T-cell (primary cell): ENCODE data around the gene GYS1. TPM values are rescaled to one million over a fixed set of nuclear protein-coding genes. Genes with fewer than 3 reads are reported as not detected.

Source experiments
- ATAC-seq, 4 experiments: fragments of 200-7000 bp in 3 of 4; fragments of 150-1000 bp in 1 of 4; cut with Tn5 transposase; replicated peaks in 1 of 4; 1 replicate in 3 of 4; 2 replicates in 1 of 4; pipeline ENCODE4 v1.10.0; 2021; ENCODE audit warnings: moderate library complexity in 3 of 4, mild to moderate bottlenecking in 2 of 4, moderate number of reproducible peaks in 1 of 4
- CTCF ChIA-PET, 2 donors: fragments of 300-600 bp; sonication (Branson Sonifier 250); formaldehyde crosslinking; loops; one replicate each; lab custom pipeline; 2022; ENCODE audit warnings: antibody characterized with exemption in 2 of 2; lab: Charles Lee
- POLR2A ChIA-PET, 2 donors: fragments of 300-600 bp; sonication (Branson Sonifier 250); formaldehyde crosslinking; loops; one replicate each; lab custom pipeline; 2022; ENCODE audit warnings: antibody characterized with exemption in 2 of 2; lab: Charles Lee
- DNase-seq, 35 experiments: peaks; one replicate each; pipeline versions ENCODE4 v3.0.0 to v3.0.0-alpha.2; 2013 to 2023
- H3K27ac ChIP-seq: one replicate; pipeline ENCODE4 v1.5.1; 2013; ENCODE audit warnings: low read length
- H3K27me3 ChIP-seq, 2 experiments: replicated peaks in 1 of 2; 1 replicate in 1 of 2; 2 replicates in 1 of 2; pipeline versions ENCODE4 v1.6.1 to v1.7.0; 2013; ENCODE audit warnings: low read length in 1 of 2, mixed read lengths in 1 of 2; ENCODE audit not compliant: control insufficient read depth in 2 of 2, insufficient read depth in 2 of 2; ENCODE audit errors: extremely low read depth in 1 of 2
- H3K36me3 ChIP-seq, 2 donors: 1 replicate in 1 of 2; 2 replicates in 1 of 2; pipeline versions ENCODE4 v1.6.1 to v1.7.0; 2013; ENCODE audit warnings: low read length in 1 of 2; ENCODE audit not compliant: control insufficient read depth in 2 of 2, insufficient read depth in 1 of 2; ENCODE audit errors: extremely low read depth in 1 of 2
- H3K4me1 ChIP-seq, 2 experiments: 1 replicate in 1 of 2; 2 replicates in 1 of 2; pipeline versions ENCODE4 v1.6.1 to v1.7.0; 2013; ENCODE audit warnings: low read length in 2 of 2, mixed read lengths in 1 of 2; ENCODE audit not compliant: insufficient read depth in 2 of 2, control insufficient read depth in 1 of 2; ENCODE audit errors: extremely low read depth in 1 of 2
- H3K4me3 ChIP-seq, 2 donors: 1 replicate in 1 of 2; 2 replicates in 1 of 2; pipeline versions ENCODE4 v1.5.1 to v1.7.0; 2013; ENCODE audit warnings: mild to moderate bottlenecking in 2 of 2, low read length in 1 of 2, moderate library complexity in 1 of 2; ENCODE audit not compliant: control insufficient read depth in 1 of 2; ENCODE audit errors: extremely low read depth in 1 of 2
- H3K9me3 ChIP-seq: 2 replicates; pipeline ENCODE4 v1.7.0; 2013
- H3K27ac Mint-ChIP-seq, 2 donors: one replicate each; pipeline ENCODE4 v1.8.0; 2020 to 2021; ENCODE audit warnings: mild to moderate bottlenecking in 2 of 2, mixed read lengths in 2 of 2
- H3K27me3 Mint-ChIP-seq, 2 donors: one replicate each; pipeline ENCODE4 v1.8.0; 2021 to 2022; ENCODE audit warnings: mixed read lengths in 2 of 2
- H3K36me3 Mint-ChIP-seq: one replicate; pipeline ENCODE4 v1.8.0; 2021; ENCODE audit warnings: mixed read lengths
- H3K4me1 Mint-ChIP-seq, 3 donors: one replicate each; pipeline ENCODE4 v1.8.0; 2020 to 2022; ENCODE audit warnings: mixed read lengths in 3 of 3, mild to moderate bottlenecking in 1 of 3
- H3K4me3 Mint-ChIP-seq, 3 donors: one replicate each; pipeline ENCODE4 v1.8.0; 2020 to 2022; ENCODE audit warnings: mild to moderate bottlenecking in 3 of 3, mixed read lengths in 3 of 3, moderate library complexity in 3 of 3
- H3K9me3 Mint-ChIP-seq, 3 donors: one replicate each; pipeline ENCODE4 v1.8.0; 2020 to 2022; ENCODE audit warnings: mixed read lengths in 3 of 3
- WGBS: methylation state at CpG from one replicate; pipeline ENCODE4 v1.1.5; 2013; ENCODE audit warnings: missing lambda C conversion rate; ENCODE audit not compliant: insufficient coverage; 5-methylcytosine and 5-hydroxymethylcytosine counted together
- total RNA-seq, 35 experiments: library from RNA in 6 of 35; stranded (reverse) in 6 of 35; fragments of 120-200 nt in 1 of 35; gene quantifications; one replicate each; pipeline versions ENCODE4 v1.2.1 to v1.2.4 and lab custom pipeline; 2013 to 2026

Gene GYS1
- total RNA-seq, 5 donors from 2014 or later (not counting 1 experiment from before 2014, with no cell fraction given): 28.1 to 58.9 (median 52.4) TPM

DNA sequence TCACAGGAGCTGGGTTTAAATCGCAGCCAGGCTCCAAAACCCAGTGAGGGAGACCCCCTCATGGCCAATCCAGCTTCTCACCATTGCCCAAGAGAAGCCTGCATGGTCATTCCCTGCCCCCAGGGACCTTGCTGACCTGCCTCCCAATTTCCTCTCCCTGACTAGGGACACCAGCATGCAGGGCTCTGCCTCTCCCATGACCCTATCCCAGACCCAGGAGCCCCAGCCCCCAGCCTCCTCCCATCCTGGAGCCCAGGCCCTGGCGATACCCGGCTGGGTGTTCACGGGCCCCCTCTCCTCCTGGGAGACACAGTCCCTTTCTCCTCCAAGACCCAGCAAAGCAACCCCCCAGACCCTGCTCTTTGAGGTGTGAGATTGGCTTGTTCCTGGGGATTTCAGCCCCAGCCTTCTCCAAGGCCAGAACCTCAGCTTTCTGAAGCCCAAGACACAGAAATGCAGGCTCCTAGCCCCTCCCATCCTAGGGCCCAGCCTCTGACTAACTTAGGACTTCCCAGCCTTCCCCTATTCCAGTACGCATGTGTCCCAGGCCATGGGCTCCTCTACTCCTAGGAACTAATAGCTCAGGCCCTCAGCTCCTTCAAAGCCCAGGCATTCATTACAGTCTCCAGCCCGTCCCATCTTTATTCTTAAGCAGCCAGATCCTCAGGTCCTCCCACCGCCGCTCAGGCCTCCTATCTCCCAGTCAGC lies 1.1 kb downstream of the GYS1 start:
- DNase-seq (no peak), ATAC-seq (no peak)
- H3K9me3 Mint-ChIP-seq: no peaks in the 10 kb centered on the region
- CTCF ChIA-PET: interaction anchor here in 1 of 2 donors (0.6 to 1.9 kb wide), 3 partner anchors 9 to 232 kb away, joined by 3 to 16 read pairs (median 3); no protein-coding TSS in a partner anchor
- POLR2A ChIA-PET: interaction anchor here in 1 of 2 donors (0.6 kb wide), 1 partner anchor 882 kb away, joined by 3 read pairs; the partner anchor contains the start of gene PLA2G4C
- H3K36me3 Mint-ChIP-seq: peaks cover 14% of the 10 kb centered on the region
- peaks cover 3 to 41% of the 10 kb centered on the region in 2 experiments for H3K4me1 ChIP-seq
- 49% methylated on average over 4 of the region's 8 CpGs for WGBS
- no peaks in the 10 kb centered on the region for H3K27me3 Mint-ChIP-seq
- peaks cover 0 to 10% of the 10 kb centered on the region in 2 donors for H3K36me3 ChIP-seq
- peak overlapping the region; percentile 92 to 95 for H3K27ac Mint-ChIP-seq
- H3K4me3 ChIP-seq: peak overlapping the region; percentile 84 to 95
- no peak overlapping the region for H3K27ac ChIP-seq
- peaks cover 37 to 59% (median 44%) of the 10 kb centered on the region in 3 donors for H3K4me1 Mint-ChIP-seq
- peak overlapping the region; percentile 92 to 95 (median 94) for H3K4me3 Mint-ChIP-seq
- no peaks in the 10 kb centered on the region for H3K9me3 ChIP-seq
- H3K27me3 ChIP-seq: no peaks in the 10 kb centered on the region

DNA sequence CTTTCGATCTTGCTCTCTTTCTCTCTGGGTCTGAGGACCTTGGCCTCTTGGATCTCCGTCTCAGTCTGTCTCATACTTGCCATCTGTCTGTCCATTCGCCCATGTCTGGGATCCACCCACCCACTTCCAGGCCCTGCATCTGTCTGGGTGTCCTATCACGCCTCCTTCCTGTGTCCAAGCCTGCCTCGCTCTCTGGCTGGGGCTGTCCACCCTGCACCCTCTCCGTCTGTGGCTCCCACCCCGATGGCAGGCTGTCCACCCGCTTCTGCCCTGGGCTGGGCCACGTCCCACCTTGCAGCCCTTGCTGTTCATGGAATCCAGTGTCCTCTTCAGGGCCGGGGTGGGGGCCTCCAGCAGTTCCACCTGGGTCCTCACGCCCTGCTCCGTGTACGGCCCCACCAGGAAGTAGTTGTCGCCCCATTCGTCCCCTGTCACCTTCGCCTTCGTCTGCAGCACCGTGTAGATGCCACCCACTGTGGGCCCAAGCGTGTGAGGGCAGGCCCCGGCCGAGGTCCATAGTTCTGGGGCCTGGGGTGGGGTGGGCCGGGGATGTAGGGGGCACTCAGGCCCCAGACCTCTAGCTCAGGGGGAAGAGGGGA lies 2.0 kb downstream of the GYS1 start:
- CTCF ChIA-PET: interaction anchor here in 1 of 2 donors (0.6 kb wide), 2 partner anchors 11 to 231 kb away, joined by 3 read pairs; no protein-coding TSS in a partner anchor
- peaks cover 3 to 41% of the 10 kb centered on the region in 2 experiments for H3K4me1 ChIP-seq
- H3K36me3 Mint-ChIP-seq: peaks cover 14% of the 10 kb centered on the region
- no peaks in the 10 kb centered on the region for H3K27me3 ChIP-seq
- H3K27ac ChIP-seq: no peak overlapping the region
- H3K27me3 Mint-ChIP-seq: no peaks in the 10 kb centered on the region
- no peaks in the 10 kb centered on the region for H3K9me3 Mint-ChIP-seq
- POLR2A ChIA-PET: no interaction called here
- H3K4me3 ChIP-seq: no peak overlapping the region
- H3K4me3 Mint-ChIP-seq: peak overlapping the region in 2 of 3 donors; percentile 17 to 94
- H3K9me3 ChIP-seq: no peaks in the 10 kb centered on the region
- H3K36me3 ChIP-seq: peaks cover 0 to 10% of the 10 kb centered on the region in 2 donors
- no peak overlapping the region for H3K27ac Mint-ChIP-seq
- ATAC-seq (no peak), DNase-seq (no peak)
- WGBS: 96% methylated on average over 22 of the region's 22 CpGs
- peaks cover 37 to 59% (median 42%) of the 10 kb centered on the region in 3 donors for H3K4me1 Mint-ChIP-seq

DNA sequence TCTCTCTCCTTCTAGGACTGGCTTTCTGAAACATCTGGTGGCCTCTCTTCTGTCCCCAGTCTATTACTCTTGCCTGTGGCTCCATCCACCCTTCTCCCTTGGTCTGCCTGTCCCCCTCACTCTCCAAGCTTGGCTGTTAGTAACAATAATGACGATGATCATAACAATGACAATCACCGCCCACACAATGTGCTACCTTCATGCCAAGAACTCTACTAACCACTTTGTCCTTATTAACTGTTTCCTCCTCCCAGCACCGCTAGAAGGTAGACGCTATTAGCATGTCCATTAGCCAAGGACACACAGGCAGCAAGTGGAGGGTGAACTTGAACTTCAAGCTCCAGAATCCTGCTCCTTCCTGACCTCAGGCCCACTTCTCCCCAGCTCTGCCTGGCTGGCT lies 2.7 kb downstream of the GYS1 start:
- DNase-seq (no peak), ATAC-seq (no peak)
- Histone ChIP-seq H3K4me1 (peaks cover 3 to 39% of the 10 kb centered on the region in 2 experiments), H3K36me3 (peaks cover 0 to 12% of the 10 kb centered on the region in 2 donors), H3K4me3 (no peak overlapping the region), H3K27ac (no peak overlapping the region), H3K9me3 (no peaks in the 10 kb centered on the region), H3K27me3 (no peaks in the 10 kb centered on the region)
- ChIA-PET POLR2A (no interaction called here), CTCF (no interaction called here)
- 88% methylated on average over 4 of the region's 4 CpGs for WGBS
- Mint-ChIP-seq H3K4me3 (no peak overlapping the region), H3K36me3 (peaks cover 16% of the 10 kb centered on the region), H3K27me3 (no peaks in the 10 kb centered on the region), H3K9me3 (no peaks in the 10 kb centered on the region), H3K27ac (peak overlapping the region in 1 of 2 donors; percentile 1), H3K4me1 (peaks cover 37 to 58% (median 41%) of the 10 kb centered on the region in 3 donors)

DNA sequence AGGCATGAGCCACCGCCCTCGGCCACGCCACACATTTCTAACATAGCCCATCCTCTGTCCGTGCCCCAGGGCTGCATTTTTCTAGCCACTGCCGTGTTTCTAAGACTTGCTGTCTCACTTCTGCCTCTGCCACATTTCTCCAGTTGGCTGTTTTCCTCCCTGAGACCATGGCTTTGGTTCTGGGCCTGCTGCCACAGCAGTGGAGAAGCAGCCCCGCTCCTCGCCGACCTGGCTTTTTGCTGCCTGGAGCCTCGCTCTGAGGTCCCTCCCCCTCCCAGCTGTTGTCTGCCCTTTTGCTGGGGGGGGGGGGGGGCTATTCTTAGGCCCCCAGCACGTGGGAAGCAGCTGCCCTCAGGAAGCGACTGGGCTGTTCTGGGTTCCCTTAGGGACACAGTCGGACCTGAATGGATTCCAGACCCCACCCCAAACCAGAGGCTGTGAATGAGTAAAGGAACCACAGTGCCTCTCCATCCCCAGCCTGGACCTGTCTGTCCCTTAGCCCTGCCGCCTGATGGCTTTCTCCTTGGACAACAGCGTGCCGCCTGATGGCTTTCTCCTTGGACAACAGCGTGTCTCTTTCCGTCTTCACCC lies 3.3 kb downstream of the GYS1 start:
- H3K27me3 Mint-ChIP-seq: no peaks in the 10 kb centered on the region
- ATAC-seq: no peak
- H3K36me3 Mint-ChIP-seq: peaks cover 21% of the 10 kb centered on the region
- WGBS: over 99% methylated on average over 11 of the region's 17 CpGs
- H3K27ac Mint-ChIP-seq: no peak overlapping the region
- no peaks in the 10 kb centered on the region for H3K9me3 ChIP-seq
- H3K4me3 Mint-ChIP-seq: no peak overlapping the region
- ChIA-PET CTCF (no interaction called here), POLR2A (interaction anchor here in 1 of 2 donors (0.6 kb wide), 1 partner anchor 13 kb away, joined by 6 read pairs; no protein-coding TSS in a partner anchor)
- no peak overlapping the region for H3K27ac ChIP-seq
- no peak overlapping the region for H3K4me3 ChIP-seq
- no peak for DNase-seq
- H3K4me1 Mint-ChIP-seq: peaks cover 32 to 52% (median 35%) of the 10 kb centered on the region in 3 donors
- no peaks in the 10 kb centered on the region for H3K27me3 ChIP-seq
- H3K36me3 ChIP-seq: peaks cover 4 to 18% of the 10 kb centered on the region in 2 donors
- H3K4me1 ChIP-seq: peaks cover 3 to 36% of the 10 kb centered on the region in 2 experiments
- H3K9me3 Mint-ChIP-seq: no peaks in the 10 kb centered on the region

DNA sequence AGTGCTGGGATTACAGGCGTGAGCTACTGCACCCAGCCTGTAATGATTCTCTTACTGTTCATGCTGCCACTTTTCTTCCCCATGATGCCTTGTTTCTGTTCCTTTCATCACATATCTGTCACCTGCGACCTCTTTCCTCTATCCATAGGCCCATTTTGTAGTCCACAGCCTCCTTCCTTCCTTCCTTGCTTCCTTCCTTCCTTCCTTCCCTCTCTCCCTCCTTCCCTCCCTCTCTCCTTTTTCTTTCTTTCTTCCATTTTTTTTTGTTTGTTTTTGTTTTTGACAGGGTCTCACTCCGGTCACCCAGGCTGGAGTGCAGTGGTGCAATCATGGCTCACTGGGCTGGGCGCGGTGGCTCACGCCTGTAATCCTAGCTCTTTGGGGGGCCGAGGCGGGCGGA lies 4.2 kb downstream of the GYS1 start:
- H3K4me1 Mint-ChIP-seq: peaks cover 23 to 44% (median 29%) of the 10 kb centered on the region in 3 donors
- CTCF ChIA-PET: no interaction called here
- 96% methylated on average over 6 of the region's 9 CpGs for WGBS
- DNase-seq: no peak
- peaks cover 0 to 27% of the 10 kb centered on the region in 2 experiments for H3K4me1 ChIP-seq
- H3K36me3 Mint-ChIP-seq: peaks cover 21% of the 10 kb centered on the region
- H3K27ac Mint-ChIP-seq: no peak overlapping the region
- H3K9me3 ChIP-seq: no peaks in the 10 kb centered on the region
- POLR2A ChIA-PET: interaction anchor here in 1 of 2 donors (0.7 kb wide), 1 partner anchor 126 kb away, joined by 6 read pairs; no protein-coding TSS in a partner anchor
- no peak overlapping the region for H3K27ac ChIP-seq
- peaks cover 4 to 19% of the 10 kb centered on the region in 2 donors for H3K36me3 ChIP-seq
- no peaks in the 10 kb centered on the region for H3K27me3 ChIP-seq
- H3K27me3 Mint-ChIP-seq: no peaks in the 10 kb centered on the region
- no peak overlapping the region for H3K4me3 ChIP-seq
- H3K4me3 Mint-ChIP-seq: no peak overlapping the region
- ATAC-seq: no peak
- no peaks in the 10 kb centered on the region for H3K9me3 Mint-ChIP-seq

DNA sequence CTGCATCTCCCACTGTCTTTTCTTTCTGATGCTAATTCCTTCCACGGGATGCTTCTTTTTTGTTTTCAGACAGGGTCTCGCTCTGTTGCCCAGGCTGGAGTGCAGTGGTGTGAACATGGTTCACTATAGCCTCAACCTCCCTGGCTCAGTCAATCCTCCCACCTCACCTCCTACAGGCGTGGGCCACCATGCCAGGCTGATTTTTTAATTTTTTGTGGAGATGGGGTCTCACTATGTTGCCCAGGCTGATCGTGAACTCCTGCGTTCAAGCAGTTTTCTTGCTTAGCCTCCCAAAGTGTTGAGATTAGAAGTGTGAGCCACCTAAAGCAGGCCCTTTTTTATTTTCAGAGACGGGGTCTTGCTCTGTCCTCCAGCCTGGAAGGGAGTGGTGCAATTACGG lies 4.8 kb downstream of the GYS1 start:
- Mint-ChIP-seq H3K27me3 (no peaks in the 10 kb centered on the region), H3K4me3 (no peak overlapping the region), H3K4me1 (peaks cover 21 to 39% (median 26%) of the 10 kb centered on the region in 3 donors), H3K9me3 (no peaks in the 10 kb centered on the region), H3K36me3 (peaks cover 25% of the 10 kb centered on the region), H3K27ac (no peak overlapping the region)
- Histone ChIP-seq H3K9me3 (no peaks in the 10 kb centered on the region), H3K4me1 (peaks cover 0 to 25% of the 10 kb centered on the region in 2 experiments), H3K4me3 (no peak overlapping the region), H3K27me3 (no peaks in the 10 kb centered on the region), H3K36me3 (peaks cover 4 to 21% of the 10 kb centered on the region in 2 donors), H3K27ac (no peak overlapping the region)
- POLR2A ChIA-PET: no interaction called here
- ATAC-seq (no peak), DNase-seq (no peak)
- CTCF ChIA-PET: no interaction called here
- WGBS: 100% methylated on average over 1 of the region's 7 CpGs
